Parathyroid adenoma (tissue), 2 donors: ENCODE measurements around the gene PEF1.

Experiments
- H2AFZ ChIP-seq: fragments of 300-600 bp; sonication (generic); one replicate; pipeline ENCODE4 v1.7.0; 2017; ENCODE audit warnings: antibody characterized with exemption, mild to moderate bottlenecking
- H3K27ac ChIP-seq: fragments of 300-600 bp; sonication (generic); one replicate; pipeline ENCODE4 v1.7.0; 2017
- H3K27me3 ChIP-seq: fragments of 300-600 bp; sonication (generic); one replicate; pipeline ENCODE4 v1.7.0; 2017; ENCODE audit warnings: low read length; ENCODE audit not compliant: control insufficient read depth, insufficient read depth
- H3K36me3 ChIP-seq: fragments of 300-600 bp; sonication (generic); one replicate; pipeline ENCODE4 v1.7.0; 2017; ENCODE audit warnings: low read length; ENCODE audit not compliant: control insufficient read depth, insufficient read depth
- H3K4me1 ChIP-seq: fragments of 300-600 bp; sonication (generic); one replicate; pipeline ENCODE4 v1.7.0; 2017; ENCODE audit warnings: control low read depth
- H3K4me2 ChIP-seq: fragments of 300-600 bp; sonication (generic); one replicate; pipeline ENCODE4 v1.7.0; 2017; ENCODE audit warnings: low read length
- H3K4me3 ChIP-seq: fragments of 300-600 bp; sonication (generic); one replicate; pipeline ENCODE4 v1.7.0; 2017; ENCODE audit warnings: low read depth, low read length
- H3K79me2 ChIP-seq: fragments of 300-600 bp; sonication (generic); one replicate; pipeline ENCODE4 v1.7.0; 2017; ENCODE audit warnings: control low read depth
- H3K9ac ChIP-seq: fragments of 300-600 bp; sonication (generic); one replicate; pipeline ENCODE4 v1.7.0; 2017; ENCODE audit warnings: mild to moderate bottlenecking
- H3K9me3 ChIP-seq: fragments of 300-600 bp; sonication (generic); one replicate; pipeline ENCODE4 v1.7.0; 2017; ENCODE audit warnings: low read length; ENCODE audit not compliant: control insufficient read depth
- CTCF ChIP-seq: fragments of 300-600 bp; sonication (generic); IDR thresholded peaks from one replicate; pipeline ENCODE4 v1.7.0; 2017; ENCODE audit warnings: antibody characterized with exemption, mild to moderate bottlenecking
- donor health status: primary hyperparathyroidism.

The PEF1 gene

DNA sequence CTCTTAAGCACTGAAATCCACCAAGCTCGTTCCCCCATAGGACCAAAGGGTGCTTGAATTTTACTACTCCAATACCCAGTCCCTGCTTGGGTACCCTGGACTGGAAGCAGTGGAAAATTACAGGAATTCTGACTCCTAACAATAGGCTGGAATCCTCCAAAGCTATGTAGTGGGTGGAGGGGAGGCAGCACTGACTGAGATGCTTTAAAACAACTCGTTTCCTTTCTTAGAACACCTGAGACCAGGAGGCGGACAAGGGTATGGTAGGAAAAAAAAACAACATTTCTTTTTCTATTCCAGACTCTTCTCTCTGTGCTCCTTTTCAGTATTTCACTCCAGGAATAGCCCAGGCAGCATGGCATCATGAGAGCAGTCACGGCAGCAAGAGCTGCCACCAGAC, 2.3 kb downstream of the PEF1 start:
- no peak overlapping the region for H3K4me2 ChIP-seq
- H3K36me3 ChIP-seq: no peaks in the 10 kb centered on the region
- H3K4me3 ChIP-seq: no peak overlapping the region
- no peak for TF ChIP-seq CTCF
- H3K4me1 ChIP-seq: peaks cover 7% of the 10 kb centered on the region
- no peak overlapping the region for H3K27ac ChIP-seq
- H3K9me3 ChIP-seq: no peaks in the 10 kb centered on the region
- peaks cover 33% of the 10 kb centered on the region for H3K79me2 ChIP-seq
- H3K9ac ChIP-seq: no peak overlapping the region
- H2AFZ ChIP-seq: no peak overlapping the region
- no peaks in the 10 kb centered on the region for H3K27me3 ChIP-seq

- no peak overlapping the region for H3K4me3 ChIP-seq
- peaks cover 7% of the 10 kb centered on the region for H3K4me1 ChIP-seq
- no peak for TF ChIP-seq CTCF
- no peak overlapping the region for H3K27ac ChIP-seq
- no peak overlapping the region for H3K4me2 ChIP-seq
- H2AFZ ChIP-seq: no peak overlapping the region
- no peaks in the 10 kb centered on the region for H3K27me3 ChIP-seq
- H3K79me2 ChIP-seq: peaks cover 33% of the 10 kb centered on the region
- no peaks in the 10 kb centered on the region for H3K36me3 ChIP-seq
- no peak overlapping the region for H3K9ac ChIP-seq
- H3K9me3 ChIP-seq: no peaks in the 10 kb centered on the region
These were observed 3.7 kb downstream of the PEF1 start for GRCh38 chr1:31640964-31641363.

DNA sequence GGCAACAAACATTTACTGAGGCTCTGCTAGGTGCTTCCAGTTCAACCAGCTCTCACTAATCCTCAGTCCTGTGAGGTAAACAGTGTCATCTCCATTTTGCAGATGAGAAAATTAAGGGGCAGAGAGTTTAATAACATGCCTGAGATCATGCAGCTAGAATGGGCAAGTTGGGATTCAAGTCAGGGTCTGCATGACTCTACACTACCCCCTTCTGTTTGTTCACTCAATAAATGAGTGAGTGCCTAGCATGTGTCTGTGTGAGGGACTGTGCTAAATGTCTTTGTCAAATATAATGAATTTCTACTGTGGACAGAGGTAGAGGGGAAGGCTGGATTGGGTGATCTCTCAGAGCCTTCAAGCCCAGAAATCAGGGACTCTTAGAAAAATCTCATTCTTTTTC, 4.5 kb downstream of the PEF1 start:
- Histone ChIP-seq H3K4me1 (peaks cover 7% of the 10 kb centered on the region), H3K9me3 (no peaks in the 10 kb centered on the region), H3K79me2 (peaks cover 33% of the 10 kb centered on the region), H3K9ac (no peak overlapping the region), H3K4me2 (no peak overlapping the region), H2AFZ (no peak overlapping the region), H3K27me3 (no peaks in the 10 kb centered on the region), H3K36me3 (no peaks in the 10 kb centered on the region), H3K4me3 (no peak overlapping the region), H3K27ac (no peak overlapping the region)
- TF ChIP-seq CTCF: no peak

- peaks cover 33% of the 10 kb centered on the region for H3K79me2 ChIP-seq
- no peak for TF ChIP-seq CTCF
- no peak overlapping the region for H3K4me2 ChIP-seq
- H3K4me3 ChIP-seq: no peak overlapping the region
- peaks cover 7% of the 10 kb centered on the region for H3K4me1 ChIP-seq
- no peak overlapping the region for H3K27ac ChIP-seq
- no peak overlapping the region for H2AFZ ChIP-seq
- no peaks in the 10 kb centered on the region for H3K36me3 ChIP-seq
- no peak overlapping the region for H3K9ac ChIP-seq
- H3K9me3 ChIP-seq: no peaks in the 10 kb centered on the region
- no peaks in the 10 kb centered on the region for H3K27me3 ChIP-seq
These were observed 5.1 kb downstream of the PEF1 start for GRCh38 chr1:31639543-31639942.

GRCh38 chr1:31637915-31638673, 6.6 kb downstream of the PEF1 start:
- Histone ChIP-seq H3K4me1 (no peaks in the 10 kb centered on the region), H3K27ac (no peak overlapping the region)
- TF ChIP-seq CTCF: no peak

More at GRCh38 chr1:31637915-31638673, 6.6 kb downstream of the PEF1 start:
- Histone ChIP-seq H3K4me2 (no peak overlapping the region), H2AFZ (no peak overlapping the region), H3K9ac (no peak overlapping the region), H3K9me3 (no peaks in the 10 kb centered on the region), H3K4me3 (no peak overlapping the region), H3K27me3 (no peaks in the 10 kb centered on the region), H3K36me3 (no peaks in the 10 kb centered on the region), H3K79me2 (peaks cover 19% of the 10 kb centered on the region)
